HFF-Myc (cell line): ENCODE data around the gene NEDD4L.

Source experiments
- DNase-seq: peaks from one replicate; pipeline ENCODE4 v3.0.0-alpha.2; 2011; ENCODE audit warnings: low read depth; ENCODE audit errors: extremely low read depth
- H3K4me3 ChIP-seq: replicated peaks from 2 replicates; pipeline ENCODE4 v1.5.1; 2011; ENCODE audit warnings: low read depth, mild to moderate bottlenecking, control low read depth, low read length
- CTCF ChIP-seq: IDR thresholded peaks from 2 replicates; pipeline ENCODE4 v1.5.1; 2012; ENCODE audit warnings: mild to moderate bottlenecking, low read depth, low read length, control low read depth; ENCODE audit errors: missing control alignments

The NEDD4L gene

GRCh38 chr18:58255701-58256311, 211.8 kb downstream of the NEDD4L start:
- TF ChIP-seq CTCF: no peak
- DNase-seq: no peak
- no peak overlapping the region for H3K4me3 ChIP-seq

GRCh38 chr18:58256316-58257080, 212.5 kb downstream of the NEDD4L start:
- DNase-seq: no peak
- no peak overlapping the region for H3K4me3 ChIP-seq
- TF ChIP-seq CTCF: no peak

GRCh38 chr18:58257461-58257860, 213.4 kb downstream of the NEDD4L start:
- H3K4me3 ChIP-seq: no peak overlapping the region
- DNase-seq: no peak
- no peak for TF ChIP-seq CTCF

- TF ChIP-seq CTCF: no peak
- no peak overlapping the region for H3K4me3 ChIP-seq
- DNase-seq: no peak
Observed at GRCh38 chr18:58258692-58259342, 214.8 kb downstream of the NEDD4L start.

GRCh38 chr18:58263055-58263957, 219.3 kb downstream of the NEDD4L start:
- TF ChIP-seq CTCF: no peak

GRCh38 chr18:58264075-58264474, 220.0 kb downstream of the NEDD4L start:
- no peak for TF ChIP-seq CTCF
- no peak for DNase-seq

More at GRCh38 chr18:58263055-58263957, 219.3 kb downstream of the NEDD4L start:
- DNase-seq: no peak
- H3K4me3 ChIP-seq: no peak overlapping the region

More at GRCh38 chr18:58264075-58264474, 220.0 kb downstream of the NEDD4L start:
- H3K4me3 ChIP-seq: no peak overlapping the region
